NCI-H2171 (cell line): Measurements from ENCODE around the gene GFPT2.

Experiments used
- DNase-seq: peaks from one replicate; lab custom pipeline; 2025; lab: John Stamatoyannopoulos, UW

Gene GFPT2

DNA sequence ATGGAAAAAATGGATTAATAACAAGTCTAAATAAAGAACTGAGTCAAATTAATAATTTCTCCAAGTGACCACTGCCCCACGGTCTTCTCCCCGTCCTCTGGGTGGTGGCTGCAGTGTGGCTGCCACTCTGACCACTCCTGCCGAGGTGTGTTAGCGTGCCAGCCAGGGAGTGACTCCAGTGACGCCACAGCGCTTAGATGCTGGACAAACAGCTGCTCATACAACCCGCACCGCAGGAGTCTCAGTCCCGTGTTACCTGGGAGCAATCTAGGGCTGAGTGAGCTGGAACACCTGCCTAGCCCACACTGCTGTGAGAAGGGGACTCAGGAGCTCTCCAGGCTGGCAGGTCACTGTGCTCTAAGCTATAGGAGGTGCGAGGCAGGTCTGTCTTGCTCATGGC lies 71.4 kb downstream of the GFPT2 start:
- DNase-seq = no peak

DNA sequence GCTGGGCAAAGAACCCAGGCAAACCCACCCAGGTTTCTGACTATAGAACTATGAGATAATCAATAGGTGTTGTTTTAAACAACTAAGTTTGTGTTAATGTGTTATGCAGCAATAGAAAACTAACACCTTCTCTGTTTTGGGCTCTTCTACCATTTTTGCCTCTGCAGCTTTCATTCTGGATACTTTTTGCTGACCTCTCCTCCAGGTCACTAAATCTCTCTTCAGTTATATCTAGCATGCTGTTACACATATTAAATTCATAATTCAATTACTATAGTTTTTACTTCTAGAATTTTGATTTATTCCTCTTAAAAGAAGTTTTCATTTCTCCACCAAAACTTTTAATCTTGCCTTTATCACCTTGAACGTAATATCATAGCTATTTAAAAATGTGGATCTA lies 78.4 kb downstream of the GFPT2 start:
- no peak for DNase-seq

DNA sequence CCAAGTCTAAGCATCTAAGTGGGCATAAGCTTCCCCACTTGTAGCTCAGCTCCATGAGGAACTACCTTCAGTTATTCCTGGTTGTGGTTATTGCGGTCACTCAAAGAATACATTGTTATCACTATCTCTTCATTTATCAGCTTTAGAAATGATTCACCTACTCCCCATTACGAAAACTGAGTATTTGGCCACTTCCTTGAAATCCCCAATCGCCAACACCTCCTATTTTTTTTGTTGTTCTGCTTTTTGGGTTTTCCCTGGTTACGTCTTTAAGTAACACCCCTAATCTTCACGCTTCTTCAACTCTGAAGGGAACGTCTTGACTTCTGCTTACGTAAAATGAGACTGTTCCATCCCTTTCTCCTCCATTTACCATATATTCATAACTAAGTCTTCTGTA lies 81.9 kb downstream of the GFPT2 start:
- no peak for DNase-seq

DNA sequence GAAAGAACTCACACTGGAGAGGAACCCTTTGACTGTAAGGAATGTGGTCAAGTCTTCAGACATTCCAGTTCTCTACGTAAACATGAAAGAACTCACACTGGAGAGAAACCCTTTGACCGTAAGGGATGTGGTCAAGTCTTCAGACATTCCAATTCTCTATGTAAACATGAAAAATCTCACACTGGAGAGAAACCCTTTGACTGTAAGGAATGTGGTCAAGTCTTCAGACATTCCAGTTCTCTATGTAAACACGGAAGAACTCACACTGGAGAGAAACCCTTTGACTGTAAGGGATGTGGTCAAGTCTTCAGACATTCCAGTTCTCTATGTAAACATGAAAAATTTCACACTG lies 93.9 kb downstream of the GFPT2 start:
- DNase-seq = no peak

DNA sequence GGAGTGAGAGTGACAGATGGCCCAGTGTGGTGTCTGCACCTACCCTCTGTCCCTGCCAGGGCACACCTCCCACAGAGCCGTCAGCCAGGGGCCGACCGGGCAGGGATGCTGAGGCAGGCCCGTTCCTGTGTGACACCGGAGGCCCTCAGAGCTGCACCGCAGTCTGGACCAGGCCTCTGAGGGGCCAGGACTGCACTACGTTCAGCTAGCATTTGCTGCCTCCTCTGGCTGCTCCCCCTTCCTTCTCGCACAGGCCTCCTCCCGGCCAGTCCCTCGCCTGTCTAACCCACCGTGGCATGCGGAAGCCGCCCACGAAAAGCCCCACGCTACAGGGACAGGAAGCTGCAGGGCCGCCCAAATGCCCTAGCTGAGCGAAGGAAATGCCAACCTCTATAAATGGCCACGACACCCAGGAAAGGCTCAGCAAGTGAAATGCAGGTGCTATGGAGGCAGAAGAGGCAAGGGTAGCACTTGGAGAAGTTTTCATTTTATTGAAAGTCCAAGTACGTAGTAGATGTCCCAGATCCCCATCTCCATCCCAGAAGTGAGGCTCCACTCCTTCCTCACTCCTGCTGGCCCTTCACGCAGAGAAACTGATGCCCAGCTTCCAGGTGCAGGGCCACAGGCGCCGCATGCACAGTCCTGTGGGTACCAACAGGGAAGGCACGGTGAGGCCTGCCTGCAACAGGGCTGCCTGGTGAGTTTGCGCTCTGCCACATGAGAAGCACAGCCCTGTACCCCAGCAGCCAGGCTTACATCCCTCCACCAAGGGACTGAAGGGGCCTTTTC lies 99.9 kb downstream of the GFPT2 start:
- no peak for DNase-seq

DNA sequence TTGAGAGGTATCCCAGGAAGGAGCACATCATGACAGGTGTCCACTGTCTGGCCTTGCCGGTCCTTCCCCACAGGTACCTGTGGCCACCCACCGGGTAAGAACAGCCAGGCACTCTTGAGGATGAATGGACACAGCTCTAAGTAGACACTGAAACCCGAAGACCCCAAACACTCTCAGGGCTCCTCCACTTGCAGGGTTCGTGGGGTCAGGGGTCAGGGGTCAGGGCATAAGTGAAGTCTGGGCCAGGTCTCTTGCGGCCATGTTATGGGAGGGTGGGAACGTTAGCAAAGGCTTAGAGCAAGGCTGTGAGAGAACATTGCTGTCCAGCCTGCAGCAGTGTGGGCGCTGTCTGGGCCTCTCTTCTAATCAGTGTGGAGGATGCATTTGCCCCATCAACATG lies 101.2 kb downstream of the GFPT2 start:
- no peak for DNase-seq

DNA sequence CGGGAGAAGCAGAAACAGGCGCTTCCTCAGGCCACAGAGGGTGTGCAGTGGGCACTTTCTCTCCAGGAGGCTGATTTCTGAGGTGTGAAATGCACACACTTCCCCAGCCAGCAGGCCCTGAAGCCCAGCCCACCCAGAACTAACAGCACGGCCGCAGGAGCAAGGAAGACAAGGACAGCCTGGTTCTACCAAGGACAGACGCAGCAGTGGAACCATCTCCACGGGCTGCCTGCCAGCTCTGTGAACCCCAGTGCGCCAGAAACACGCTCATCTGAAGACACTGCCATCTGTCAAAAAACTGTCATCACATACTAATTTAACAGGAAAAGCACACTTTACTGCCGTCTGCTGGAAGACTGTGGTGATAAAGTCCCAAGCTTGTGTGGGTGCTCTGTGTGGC lies 102.0 kb downstream of the GFPT2 start:
- DNase-seq = no peak
